Thyroid gland (tissue), 4 donors: ENCODE data around the gene SP4.

Experiments used
- CTCF ChIP-seq, 6 experiments: fragments of 200-600 bp in 3 of 6; fragments of 450-650 bp in 3 of 6; sonication (generic) in 3 of 6; IDR thresholded peaks; one replicate each; pipeline ENCODE4 v1.5.1; 2016 to 2019; ENCODE audit warnings: antibody characterized with exemption in 6 of 6, mild to moderate bottlenecking in 2 of 6, inconsistent platforms in 1 of 6, moderate library complexity in 1 of 6
- POLR2A ChIP-seq, 2 donors: fragments of 450-650 bp; IDR thresholded peaks; one replicate each; pipeline ENCODE4 v1.6.1; 2017; ENCODE audit warnings: antibody characterized with exemption in 2 of 2, mild to moderate bottlenecking in 2 of 2, moderate library complexity in 1 of 2

GRCh38 chr7:21543528-21544302, 115.8 kb downstream of the SP4 start:
- TF ChIP-seq CTCF (IDR thresholded peaks at IDR 0.05): no peak
- TF ChIP-seq POLR2A (IDR thresholded peaks at IDR 0.05): no peak
